Activated CD8-positive, alpha-beta memory T cell treated with anti-CD3 and anti-CD28 coated beads, Interleukin-2, amount 50 U/mL, for 24 hours (primary cell): Measurements from ENCODE around the gene MBOAT7.
"Not testable (repeated sequence)": the region's sequence is repeated elsewhere in the genome, so short reads cannot be mapped to it uniquely, and the experiment has no call there.

Experiments
- DNase-seq: peaks from one replicate; pipeline ENCODE4 v3.0.0-alpha.2; 2020; ENCODE audit errors: extremely low read depth

The MBOAT7 gene, protein sequence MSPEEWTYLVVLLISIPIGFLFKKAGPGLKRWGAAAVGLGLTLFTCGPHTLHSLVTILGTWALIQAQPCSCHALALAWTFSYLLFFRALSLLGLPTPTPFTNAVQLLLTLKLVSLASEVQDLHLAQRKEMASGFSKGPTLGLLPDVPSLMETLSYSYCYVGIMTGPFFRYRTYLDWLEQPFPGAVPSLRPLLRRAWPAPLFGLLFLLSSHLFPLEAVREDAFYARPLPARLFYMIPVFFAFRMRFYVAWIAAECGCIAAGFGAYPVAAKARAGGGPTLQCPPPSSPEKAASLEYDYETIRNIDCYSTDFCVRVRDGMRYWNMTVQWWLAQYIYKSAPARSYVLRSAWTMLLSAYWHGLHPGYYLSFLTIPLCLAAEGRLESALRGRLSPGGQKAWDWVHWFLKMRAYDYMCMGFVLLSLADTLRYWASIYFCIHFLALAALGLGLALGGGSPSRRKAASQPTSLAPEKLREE

DNA sequence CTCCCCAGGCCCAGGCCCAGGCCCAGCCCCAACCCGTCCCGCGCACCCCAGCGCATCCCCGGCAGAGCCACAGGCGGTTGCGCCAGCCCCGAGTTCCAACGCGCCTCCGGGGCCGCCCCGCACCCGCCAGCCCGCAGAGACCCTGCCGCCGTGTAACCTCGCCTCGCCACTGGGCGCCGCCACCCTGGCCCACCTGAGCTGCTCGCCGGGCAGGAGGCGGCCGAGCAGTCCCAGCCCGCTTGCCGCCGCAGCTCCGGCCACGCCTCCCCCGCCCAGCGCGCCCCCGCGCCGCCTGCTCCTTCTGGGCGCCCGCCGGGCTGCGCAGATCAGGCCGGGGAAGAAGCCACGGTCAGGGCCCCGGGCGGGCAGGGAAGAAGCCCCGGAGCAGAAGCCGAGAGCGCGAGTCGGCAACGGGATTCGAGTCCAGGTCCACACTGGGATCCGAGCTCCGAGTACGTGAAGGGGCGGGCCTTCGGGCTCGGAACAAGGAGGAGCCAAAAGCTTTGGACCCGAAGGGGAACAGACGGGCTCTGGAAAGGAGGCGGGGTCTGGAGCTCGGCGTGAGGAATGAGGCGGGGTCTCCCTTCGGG lies at the start of gene MBOAT7:
MBOAT7 (minus strand) TSS at position 436 of the 590 bp plus-strand sequence. CDS start 1,072 bp downstream, outside the sequence.
- no peak for DNase-seq

DNA sequence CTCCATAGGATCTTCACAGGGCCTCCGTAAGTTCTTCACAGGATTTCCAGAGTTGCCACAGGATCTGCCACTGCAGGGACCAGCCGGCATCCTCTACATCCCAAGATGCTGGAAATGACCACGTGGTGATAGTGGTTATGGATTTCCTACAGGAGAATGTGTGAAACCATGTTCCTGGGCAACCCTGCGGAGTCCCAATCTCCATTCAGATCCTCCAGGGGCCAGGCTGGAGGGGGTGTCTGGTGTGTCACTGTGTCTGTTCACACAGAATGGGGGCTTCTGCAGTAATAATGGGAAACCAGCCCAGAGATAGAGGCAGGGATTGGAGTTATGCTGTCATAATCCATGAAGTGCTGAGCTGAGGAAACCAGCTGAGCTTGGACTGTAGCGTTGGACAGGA lies 44.6 kb upstream of the MBOAT7 start:
- DNase-seq: no peak

DNA sequence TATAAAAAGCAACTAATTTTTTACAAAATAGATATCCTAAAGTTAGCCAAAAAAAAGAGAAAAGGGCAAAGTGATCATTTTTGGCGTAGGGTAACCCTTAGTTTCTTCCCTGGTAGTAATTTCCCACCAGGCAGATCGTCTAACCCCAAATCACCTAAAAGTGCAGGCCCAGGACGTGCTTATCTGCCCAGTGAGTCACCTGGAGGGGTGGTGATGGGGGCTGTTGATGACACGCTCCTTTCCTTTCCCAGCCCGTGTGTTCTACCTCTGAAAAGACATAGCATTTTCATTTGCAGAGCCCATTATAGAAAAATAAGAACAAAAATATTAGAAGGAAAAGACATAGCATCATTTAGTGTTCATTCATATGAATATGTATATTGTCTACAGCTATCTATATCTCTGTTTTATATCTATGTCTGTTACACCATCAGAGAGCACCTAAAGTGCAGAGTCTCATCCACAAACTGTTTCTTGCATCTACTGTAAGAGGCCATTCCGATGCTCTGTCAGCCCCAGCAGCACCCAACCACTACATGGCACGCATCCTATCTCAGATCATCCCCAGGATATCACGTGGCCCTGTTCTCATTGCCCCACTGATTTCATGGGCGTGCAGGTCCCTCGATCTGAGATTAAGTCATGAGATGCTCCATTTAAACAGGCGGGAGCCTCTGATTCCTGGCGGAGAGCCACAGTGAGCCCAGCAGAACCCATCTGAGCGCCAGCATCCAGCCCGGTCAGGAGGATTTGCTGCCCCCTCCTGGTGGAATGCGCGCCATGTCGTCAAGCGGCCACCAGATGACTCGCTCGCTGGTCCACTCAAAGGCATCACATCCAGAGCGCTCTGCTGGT lies 41.9 kb upstream of the MBOAT7 start:
- peak; percentile 68 for DNase-seq

DNA sequence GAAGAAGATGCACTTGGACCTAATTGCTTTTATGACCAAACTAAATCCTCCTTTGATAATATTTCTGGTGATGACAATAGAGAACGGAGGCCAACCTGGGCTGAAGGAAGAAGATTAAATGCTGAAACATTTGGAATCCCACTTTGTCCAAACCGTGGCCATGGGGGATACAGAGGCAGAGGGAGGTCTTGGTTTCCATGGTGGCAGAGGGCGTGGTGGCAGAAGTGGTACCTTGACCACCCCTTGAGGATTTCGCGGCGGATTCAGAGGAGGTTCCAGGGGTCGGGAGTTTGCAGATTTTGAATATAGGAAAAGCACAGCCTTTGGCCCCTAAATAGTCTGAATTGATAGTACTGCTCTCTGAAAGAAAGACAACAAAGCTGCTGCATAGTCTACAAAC lies 40.7 kb upstream of the MBOAT7 start:
- no peak for DNase-seq

DNA sequence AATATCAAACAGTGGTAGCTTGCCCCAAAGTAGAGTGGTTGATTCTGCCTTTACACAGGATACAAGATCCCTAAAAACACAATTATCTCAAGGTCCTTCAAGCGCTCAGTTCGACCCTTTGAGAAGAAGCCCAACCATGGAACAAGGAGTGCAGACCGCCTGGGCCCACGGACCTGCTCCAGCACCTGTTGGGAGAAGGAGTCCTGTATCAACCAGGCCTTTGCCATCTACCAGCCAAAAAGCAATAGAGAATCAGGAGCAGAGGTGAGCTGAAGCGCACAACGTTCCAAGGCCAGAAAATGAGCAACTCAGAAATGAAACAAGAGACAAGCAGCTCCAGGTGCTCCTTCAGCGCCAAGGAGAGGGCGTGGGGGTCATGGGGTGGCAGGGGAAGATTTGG lies 39.8 kb upstream of the MBOAT7 start:
- no peak for DNase-seq

DNA sequence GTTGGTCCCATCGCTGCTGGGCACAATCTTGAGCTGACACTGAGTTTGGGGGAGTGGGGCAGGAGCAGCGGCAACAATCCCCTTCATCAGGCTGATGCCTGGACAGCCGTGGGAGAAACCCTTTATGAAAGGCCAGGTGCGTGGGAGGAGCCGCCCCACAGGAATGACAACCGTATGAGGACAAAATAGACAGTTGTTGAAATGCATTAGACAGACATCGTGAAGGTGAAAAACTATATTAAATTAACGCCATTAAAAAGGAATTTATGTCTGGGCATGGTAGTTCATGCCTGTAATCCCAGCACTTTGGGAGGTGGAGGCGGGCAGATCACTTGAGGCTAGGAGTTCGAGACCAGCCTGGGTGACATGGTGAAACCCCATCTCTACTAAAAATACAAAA lies 35.2 kb upstream of the MBOAT7 start:
- DNase-seq: not testable (repeated sequence)

DNA sequence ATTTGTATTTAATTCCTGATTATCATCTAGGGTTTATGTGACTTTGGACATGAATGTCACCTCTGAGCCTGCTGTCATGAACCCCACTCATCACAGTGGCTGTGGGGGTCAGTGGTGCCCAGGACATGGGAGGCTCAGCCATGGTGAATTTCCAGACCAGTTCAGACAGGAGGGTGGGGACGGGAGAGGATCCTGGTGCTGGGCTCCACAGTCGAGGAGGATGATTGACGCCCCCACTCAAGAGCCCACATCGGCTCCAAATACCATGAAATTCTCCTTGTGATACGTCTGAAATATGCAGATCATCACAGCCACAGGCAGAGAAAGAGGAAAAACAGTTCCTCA lies 34.5 kb upstream of the MBOAT7 start:
- not testable (repeated sequence) for DNase-seq

DNA sequence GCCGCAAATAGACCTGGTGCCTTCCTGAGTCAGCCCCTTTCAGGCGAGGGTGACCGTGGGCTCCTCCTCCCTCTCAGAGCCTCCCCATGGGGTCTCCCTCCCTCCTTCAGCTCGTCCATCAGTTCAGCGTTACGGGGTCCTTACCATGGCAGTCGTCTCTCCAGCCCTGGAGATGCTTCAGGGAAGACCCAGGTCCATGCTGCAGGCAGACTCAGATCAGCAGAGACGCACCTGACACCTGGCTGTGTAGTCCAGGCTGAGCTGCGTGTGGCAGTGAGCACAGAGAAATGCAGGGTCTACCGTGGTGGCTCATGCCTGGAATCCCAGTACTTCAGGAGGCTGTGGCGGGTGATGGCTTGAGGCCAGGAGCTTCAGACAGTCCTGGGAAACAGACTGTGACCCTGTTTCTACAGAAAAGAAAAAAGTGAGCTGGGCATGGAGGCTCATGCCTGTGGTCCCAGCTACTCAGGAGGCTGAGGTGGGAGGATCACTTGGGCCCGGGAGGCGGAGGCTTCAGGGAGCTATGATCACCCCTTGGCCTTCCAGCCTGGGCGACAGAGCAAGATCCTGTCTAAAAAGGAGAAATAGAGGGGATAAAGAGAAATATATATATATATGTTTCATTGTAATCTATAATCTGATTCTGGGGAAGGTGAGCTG lies 34.0 kb upstream of the MBOAT7 start:
- not testable (repeated sequence) for DNase-seq

DNA sequence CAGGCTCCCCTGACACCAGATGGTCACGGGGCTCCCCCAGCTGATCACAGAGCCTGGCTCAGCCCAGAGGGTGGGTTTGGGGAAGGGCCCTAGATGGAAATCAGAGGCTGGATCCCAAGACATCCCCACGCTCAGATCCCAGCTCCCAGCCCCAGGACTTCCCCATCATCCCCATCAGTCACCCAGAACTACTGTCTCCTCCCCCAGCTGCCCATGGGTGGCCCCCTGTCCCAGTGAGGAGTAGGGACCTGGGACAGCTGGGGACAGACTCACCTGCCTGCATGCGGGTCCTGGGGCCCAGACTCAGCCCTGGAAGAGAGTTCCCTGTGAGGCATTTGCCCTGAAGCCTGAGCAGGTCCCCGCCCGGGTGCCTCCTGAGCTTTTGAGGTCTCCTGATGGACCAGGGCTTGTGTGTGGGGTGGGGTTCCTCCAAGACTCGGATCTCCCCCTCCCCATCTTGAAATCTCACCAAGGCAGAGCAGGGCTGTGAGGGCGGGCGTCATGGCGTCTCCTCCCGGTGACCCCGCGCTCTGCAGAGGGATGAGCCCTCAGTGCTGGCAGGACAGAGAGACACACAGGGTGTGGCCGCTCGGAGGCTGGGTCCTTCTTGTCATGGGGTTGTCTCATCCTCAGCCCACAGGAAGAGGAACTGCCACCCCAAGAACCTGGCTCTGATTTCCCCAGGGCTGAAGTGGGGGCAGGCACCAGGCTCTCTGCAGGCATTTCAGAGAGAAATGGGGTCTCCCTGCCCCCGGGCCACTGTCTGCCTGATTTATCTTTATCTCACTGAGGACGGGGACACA lies 33.3 kb upstream of the MBOAT7 start, which contains the start of gene LILRB3:
LILRB3 (minus strand) TSS at position 534 of the 803 bp plus-strand sequence; CDS start at position 503, 31 bp downstream.
- not testable (repeated sequence) for DNase-seq

DNA sequence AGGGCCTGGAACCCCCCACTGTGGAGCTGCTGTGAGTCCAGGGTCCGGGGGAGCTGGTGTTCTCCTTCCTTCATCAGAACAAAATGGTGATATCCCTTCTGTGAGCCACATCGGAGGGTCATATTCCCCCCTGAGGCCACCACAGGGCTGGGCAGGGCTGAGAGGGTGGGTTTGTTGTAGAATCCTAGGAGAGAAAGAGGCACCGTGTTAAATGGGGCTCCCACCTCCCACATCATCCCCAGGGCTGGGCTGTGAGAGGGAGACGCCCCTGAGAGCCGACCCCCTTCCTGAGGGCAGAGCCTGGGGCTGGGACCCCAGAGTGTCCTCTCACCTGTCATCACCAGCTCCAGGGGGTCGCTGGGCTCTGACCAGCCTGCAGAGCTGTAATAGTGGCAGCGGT lies 32.6 kb upstream of the MBOAT7 start:
- not testable (repeated sequence) for DNase-seq

DNA sequence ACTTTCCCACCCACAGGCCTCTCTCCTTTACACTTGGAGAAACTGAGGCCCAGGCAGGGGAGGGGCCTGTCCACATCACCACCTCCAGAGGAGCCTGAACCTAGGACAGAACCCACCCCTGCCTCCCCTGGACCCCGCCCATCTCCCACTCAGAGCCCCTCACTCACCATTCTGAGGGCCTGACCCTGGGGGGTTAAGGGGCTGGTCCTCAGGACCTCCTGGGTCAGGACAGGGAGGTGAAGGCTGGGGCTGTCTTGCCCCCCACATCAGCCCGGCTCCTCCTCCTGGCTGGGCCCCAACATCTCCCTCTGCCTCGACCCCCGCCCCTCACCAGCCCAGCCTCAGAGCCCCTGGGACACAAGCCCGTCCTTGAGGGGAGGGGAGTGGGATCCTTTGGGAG lies 30.3 kb upstream of the MBOAT7 start:
- not testable (repeated sequence) for DNase-seq

DNA sequence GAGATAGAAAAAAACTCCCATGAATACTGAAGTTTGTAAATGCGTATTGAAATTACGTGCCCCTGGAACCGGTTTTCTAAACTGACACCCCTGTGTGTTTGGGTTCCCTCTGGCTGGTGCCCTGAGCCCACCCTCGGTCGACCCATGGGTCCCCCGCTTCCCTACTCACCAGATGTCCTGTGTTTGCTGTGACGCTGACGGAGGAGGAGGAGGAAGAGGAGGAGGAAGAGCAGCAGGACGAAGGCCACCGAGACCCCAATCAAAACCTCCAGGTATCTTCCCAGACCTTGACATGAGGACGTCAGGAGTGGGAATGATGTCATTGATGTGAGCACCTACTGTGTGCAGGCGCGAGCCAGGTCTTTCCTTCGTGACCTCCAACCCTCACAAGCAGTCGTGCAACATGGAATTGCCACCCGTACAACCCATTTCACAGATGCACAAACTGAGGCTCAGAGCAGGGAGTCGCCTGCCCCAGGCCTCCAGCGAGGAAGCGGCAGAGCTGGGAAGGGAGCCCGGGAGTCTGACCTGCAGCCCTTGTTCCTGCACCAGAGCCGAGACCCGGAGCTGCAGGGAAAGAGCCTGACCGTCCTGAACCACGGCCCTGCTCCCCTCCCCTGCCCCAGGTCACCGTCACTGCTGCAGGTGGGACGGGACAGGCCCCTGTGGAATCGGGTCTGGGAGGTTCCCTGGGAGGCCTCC lies 29.7 kb upstream of the MBOAT7 start:
- DNase-seq: no peak

DNA sequence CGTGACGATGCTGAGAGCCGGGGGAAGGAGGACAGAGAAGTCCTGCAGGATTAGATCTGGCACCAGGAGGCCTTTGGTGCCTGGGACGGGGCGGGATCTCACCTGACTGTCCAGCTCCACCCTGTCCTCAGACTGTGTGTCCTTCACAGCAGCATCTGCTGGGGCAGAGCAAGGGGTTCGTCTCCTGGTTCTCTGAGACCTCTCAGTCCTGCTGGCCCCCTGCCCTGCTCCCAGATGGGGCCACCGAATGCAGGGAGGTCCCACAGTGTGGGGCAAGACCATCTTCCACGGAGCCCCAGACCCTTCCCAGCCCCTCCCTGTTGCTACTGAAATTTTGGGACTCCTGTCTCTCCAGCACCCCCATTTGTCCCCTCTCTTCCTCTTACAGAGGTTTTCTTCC lies 28.9 kb upstream of the MBOAT7 start:
- no peak for DNase-seq

DNA sequence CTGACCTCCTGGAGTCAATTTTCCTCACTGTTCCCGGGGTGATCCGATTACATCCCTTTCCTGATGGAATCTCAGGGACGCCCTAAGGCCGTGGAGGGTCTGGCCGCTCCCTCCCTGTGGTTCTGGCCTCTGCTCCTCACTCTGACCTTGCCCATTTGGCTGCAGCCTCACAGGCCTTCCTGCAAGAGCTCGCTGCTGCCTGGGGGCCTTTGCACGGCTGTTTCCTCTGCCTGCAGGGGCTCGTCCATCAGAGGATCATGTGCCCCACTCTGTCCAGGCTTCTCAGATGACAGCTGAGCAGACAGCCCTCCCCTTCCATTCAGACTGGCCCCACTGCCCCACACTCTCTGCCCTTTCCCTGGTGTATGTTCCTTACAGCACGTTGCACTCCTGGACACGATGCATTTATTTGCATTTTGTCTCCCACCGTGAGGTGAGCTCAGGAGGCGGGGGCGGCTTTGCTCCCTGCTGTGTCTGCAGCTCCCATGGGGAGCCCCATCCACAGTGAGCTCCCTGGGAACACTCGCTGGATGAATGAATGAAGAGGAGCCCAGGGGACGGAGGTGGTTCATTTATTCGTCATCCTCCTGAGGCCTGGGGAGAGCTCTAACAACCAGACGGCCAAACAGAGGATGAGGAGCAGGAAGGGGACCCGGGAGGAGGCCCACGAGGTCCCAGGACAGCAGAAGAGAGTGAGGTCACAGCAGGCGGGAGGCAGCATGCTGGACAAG lies 28.3 kb upstream of the MBOAT7 start:
- not testable (repeated sequence) for DNase-seq

DNA sequence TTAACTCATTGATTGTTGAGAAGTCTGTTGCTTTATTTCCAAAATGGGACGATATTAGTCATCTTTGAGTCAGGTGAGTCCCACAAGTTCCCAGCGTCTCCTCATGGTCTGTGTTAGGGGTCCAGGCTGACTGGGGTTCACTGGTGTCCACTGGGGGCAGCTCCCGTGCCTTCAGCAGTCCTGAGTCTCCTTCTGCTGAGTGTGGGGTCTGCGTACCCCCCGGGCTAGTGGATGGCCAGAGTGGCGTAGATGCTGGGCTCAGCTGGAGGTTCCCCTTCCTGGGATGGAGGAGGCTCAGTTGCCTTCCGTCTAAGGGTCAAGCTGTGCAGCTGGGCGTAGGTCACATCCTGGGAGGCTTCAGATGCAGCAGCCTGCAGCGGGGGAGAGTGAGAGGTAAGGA lies 27.5 kb upstream of the MBOAT7 start:
- DNase-seq: no peak

DNA sequence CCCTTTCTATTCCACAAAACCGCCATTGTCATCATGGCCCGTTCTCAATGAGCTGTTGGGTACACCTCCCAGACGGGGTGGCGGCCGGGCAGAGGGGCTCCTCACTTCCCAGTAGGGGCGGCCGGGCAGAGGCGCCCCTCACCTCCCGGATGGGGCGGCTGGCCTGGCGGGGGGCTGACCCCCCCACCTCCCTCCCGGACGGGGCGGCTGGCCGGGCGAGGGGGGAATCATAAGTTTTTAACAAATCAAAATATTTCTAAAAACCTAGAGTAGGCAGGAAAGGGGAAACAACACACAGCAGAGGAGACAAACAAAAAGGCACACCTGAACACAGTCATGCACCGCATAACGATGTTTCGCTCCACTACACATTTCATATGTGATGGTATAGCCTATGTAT lies 25.4 kb upstream of the MBOAT7 start:
- DNase-seq: not testable (repeated sequence)

DNA sequence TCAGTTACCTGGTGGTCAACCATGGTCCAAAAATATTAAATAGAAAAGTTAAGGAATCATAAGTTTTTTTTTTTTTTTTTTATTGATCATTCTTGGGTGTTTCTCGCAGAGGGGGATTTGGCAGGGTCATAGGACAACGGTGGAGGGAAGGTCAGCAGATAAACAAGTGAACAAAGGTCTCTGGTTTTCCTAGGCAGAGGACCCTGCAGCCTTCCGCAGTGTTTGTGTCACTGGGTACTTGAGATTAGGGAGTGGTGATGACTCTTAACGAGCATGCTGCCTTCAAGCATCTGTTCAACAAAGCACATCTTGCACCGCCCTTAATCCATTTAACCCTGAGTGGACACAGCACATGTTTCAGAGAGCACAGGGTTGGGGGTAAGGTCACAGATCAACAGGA lies 24.8 kb upstream of the MBOAT7 start:
- DNase-seq: not testable (repeated sequence)

DNA sequence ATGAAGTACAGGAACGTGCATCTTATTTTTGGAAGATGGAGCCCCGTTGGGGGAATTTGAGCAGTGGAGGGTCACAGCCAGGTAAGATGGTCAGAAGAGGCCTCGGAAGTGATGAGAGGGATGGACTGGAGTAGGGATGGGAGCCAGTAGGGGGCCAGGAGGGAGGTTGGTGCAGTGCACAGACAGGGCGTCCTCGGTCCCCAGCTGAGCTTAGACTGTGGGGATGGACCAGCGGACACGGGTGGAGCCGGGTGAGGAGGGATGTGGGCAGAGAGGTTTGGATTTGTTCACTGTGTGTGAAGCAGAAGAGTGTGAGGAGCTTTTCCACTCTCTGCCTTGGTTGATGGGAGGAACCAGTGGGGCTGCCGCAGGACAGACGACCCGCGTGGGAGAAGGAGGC lies 21.9 kb upstream of the MBOAT7 start:
- DNase-seq: no peak

DNA sequence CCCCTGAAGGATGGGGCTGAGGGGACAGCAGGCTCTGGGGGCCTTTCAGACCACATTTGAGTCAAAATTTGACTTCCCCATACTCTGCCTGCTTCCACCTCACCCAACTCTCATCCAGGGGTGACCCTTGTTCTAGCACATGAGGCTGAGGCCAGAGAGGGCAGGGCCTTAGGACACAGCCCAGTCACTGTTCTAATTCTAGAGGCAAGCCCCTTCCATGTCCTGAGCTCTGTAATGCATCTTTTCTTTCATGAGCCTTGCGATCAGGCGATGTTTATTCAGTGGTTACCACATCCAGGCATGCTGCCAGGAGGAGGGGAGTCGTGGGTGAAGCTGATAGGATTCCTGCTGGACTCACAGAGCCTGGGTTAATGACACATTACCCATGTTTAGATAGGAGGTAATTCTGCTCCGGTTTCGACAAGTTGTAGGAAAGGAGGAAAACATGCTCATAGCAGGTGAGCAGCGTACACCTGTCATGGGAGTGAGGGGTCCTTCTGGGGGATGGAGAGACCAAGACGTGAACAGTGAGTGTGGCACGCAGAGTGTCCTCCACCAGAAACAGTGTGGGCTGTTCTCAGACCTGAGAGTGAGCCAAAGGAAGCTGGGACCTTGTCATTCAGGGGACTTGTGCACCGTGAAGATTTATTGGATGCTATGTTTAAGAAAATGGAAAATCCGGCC lies 20.6 kb upstream of the MBOAT7 start:
- DNase-seq: no peak
